DOHH2 (cell line): ENCODE data around the gene SLC35A2.

Experiments
- H3F3A ChIP-seq: fragments of 200-600 bp; sonication (generic), shearing (Covaris generic); 2 replicates; pipeline ENCODE4 v1.6.0; 2016; ENCODE audit warnings: antibody characterized with exemption, mild to moderate bottlenecking; ENCODE audit not compliant: control insufficient read depth, insufficient read depth
- H3K27ac ChIP-seq: fragments of 200-600 bp; sonication (generic); 2 replicates; pipeline ENCODE4 v1.5.1; 2014; ENCODE audit warnings: low read depth, mild to moderate bottlenecking, low read length, moderate library complexity
- H3K27me3 ChIP-seq: fragments of 200-600 bp; sonication (generic); 2 replicates; pipeline ENCODE4 v1.6.1; 2014; ENCODE audit warnings: mild to moderate bottlenecking, low read length, mixed read lengths; ENCODE audit not compliant: control insufficient read depth
- H3K36me3 ChIP-seq: fragments of 200-600 bp; sonication (generic); 2 replicates; pipeline ENCODE4 v1.6.1; 2014; ENCODE audit warnings: mild to moderate bottlenecking, low read length, moderate library complexity, mixed read lengths; ENCODE audit not compliant: control insufficient read depth
- H3K4me1 ChIP-seq: fragments of 200-600 bp; sonication (generic); 2 replicates; pipeline ENCODE4 v1.6.1; 2014; ENCODE audit warnings: mild to moderate bottlenecking, low read length, mixed read lengths; ENCODE audit not compliant: control insufficient read depth
- H3K4me2 ChIP-seq: fragments of 200-600 bp; sonication (generic); 2 replicates; pipeline ENCODE4 v1.6.0; 2014; ENCODE audit warnings: mild to moderate bottlenecking, low read length, moderate library complexity
- H3K4me3 ChIP-seq: fragments of 200-600 bp; sonication (generic); 2 replicates; pipeline ENCODE4 v1.5.1; 2014; ENCODE audit warnings: mild to moderate bottlenecking, low read length, mixed read lengths
- H3K79me2 ChIP-seq: fragments of 200-600 bp; sonication (generic); 2 replicates; pipeline ENCODE4 v1.6.1; 2014; ENCODE audit warnings: mild to moderate bottlenecking, low read length, mixed read lengths; ENCODE audit not compliant: control insufficient read depth
- H3K9me2 ChIP-seq: fragments of 200-600 bp; sonication (generic); replicated peaks from 2 replicates; pipeline ENCODE4 v1.6.1; 2014; ENCODE audit warnings: mild to moderate bottlenecking, low read length, mixed read lengths; ENCODE audit not compliant: control insufficient read depth
- H3K9me3 ChIP-seq: fragments of 200-600 bp; sonication (generic); 2 replicates; pipeline ENCODE4 v1.6.1; 2014; ENCODE audit warnings: antibody characterized with exemption, low read length, mixed read lengths; ENCODE audit not compliant: control insufficient read depth, insufficient read depth
- H4K20me1 ChIP-seq: fragments of 200-600 bp; sonication (generic); 2 replicates; pipeline ENCODE4 v1.6.0; 2014; ENCODE audit warnings: low read depth, mild to moderate bottlenecking, antibody characterized with exemption, low read length, moderate library complexity; ENCODE audit not compliant: control insufficient read depth, insufficient read depth
- EZH2phosphoT487 ChIP-seq: fragments of 200-600 bp; sonication (generic); IDR thresholded peaks from 2 replicates; pipeline ENCODE4 v1.6.1; 2017; ENCODE audit warnings: borderline replicate concordance, mild to moderate bottlenecking, antibody characterized with exemption, low read length, moderate library complexity, mixed read lengths
- TF ChIP-seq, protein P1 (sequence below): fragments of 200-600 bp; sonication (generic); IDR thresholded peaks from one replicate; pipeline ENCODE4 v1.5.1; 2014; ENCODE audit warnings: antibody characterized with exemption, mild to moderate bottlenecking, low read depth, low read length; ENCODE audit not compliant: poor library complexity, severe bottlenecking

Gene SLC35A2

DNA sequence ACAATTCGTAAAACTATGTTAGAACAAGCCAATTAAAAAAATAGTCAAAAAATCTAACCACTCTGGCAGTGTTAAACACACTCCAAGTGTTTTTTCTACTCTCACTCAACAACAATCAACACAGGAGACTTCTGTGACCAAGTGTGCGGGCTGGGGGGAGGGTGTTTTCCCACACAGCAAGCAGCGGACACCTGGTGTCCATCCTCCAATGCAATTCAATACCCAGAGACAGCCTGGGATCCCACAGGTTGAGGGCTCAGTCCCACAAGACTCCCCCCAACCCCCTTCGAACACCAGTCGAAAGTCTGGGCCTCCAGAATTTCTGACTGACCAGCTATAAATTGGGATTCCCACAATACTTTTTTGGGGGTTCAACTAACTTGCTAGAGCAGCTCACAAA is 15.7 kb upstream of the SLC35A2 start:
- Histone ChIP-seq H3K9me3 (no peaks in the 10 kb centered on the region), H4K20me1 (no peaks in the 10 kb centered on the region), H3K27ac (no peak overlapping the region), H3F3A (no peaks in the 10 kb centered on the region), H3K79me2 (peaks cover 9% of the 10 kb centered on the region; the same call in 1 of the 2 replicates), H3K4me3 (no peak overlapping the region), H3K4me2 (no peak overlapping the region), H3K36me3 (peaks cover 26% of the 10 kb centered on the region), H3K27me3 (no peaks in the 10 kb centered on the region), H3K4me1 (peaks cover 15% of the 10 kb centered on the region), H3K9me2 (no peaks in the 10 kb centered on the region)
- TF ChIP-seq EZH2phosphoT487, result no peak
- TF ChIP-seq, protein P1, sequence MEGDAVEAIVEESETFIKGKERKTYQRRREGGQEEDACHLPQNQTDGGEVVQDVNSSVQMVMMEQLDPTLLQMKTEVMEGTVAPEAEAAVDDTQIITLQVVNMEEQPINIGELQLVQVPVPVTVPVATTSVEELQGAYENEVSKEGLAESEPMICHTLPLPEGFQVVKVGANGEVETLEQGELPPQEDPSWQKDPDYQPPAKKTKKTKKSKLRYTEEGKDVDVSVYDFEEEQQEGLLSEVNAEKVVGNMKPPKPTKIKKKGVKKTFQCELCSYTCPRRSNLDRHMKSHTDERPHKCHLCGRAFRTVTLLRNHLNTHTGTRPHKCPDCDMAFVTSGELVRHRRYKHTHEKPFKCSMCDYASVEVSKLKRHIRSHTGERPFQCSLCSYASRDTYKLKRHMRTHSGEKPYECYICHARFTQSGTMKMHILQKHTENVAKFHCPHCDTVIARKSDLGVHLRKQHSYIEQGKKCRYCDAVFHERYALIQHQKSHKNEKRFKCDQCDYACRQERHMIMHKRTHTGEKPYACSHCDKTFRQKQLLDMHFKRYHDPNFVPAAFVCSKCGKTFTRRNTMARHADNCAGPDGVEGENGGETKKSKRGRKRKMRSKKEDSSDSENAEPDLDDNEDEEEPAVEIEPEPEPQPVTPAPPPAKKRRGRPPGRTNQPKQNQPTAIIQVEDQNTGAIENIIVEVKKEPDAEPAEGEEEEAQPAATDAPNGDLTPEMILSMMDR, result no peak

GRCh38 chrX:48924270-48924669 is 12.8 kb upstream of the SLC35A2 start:
- peaks cover 32% of the 10 kb centered on the region for H3K4me1 ChIP-seq
- H3K9me2 ChIP-seq, result no peaks in the 10 kb centered on the region
- no peaks in the 10 kb centered on the region for H3K27me3 ChIP-seq
- H4K20me1 ChIP-seq, result no peaks in the 10 kb centered on the region
- no peak overlapping the region for H3K4me3 ChIP-seq
- peaks cover 9% of the 10 kb centered on the region; the same call in 1 of the 2 replicates for H3K79me2 ChIP-seq
- peaks cover 10% of the 10 kb centered on the region for H3F3A ChIP-seq
- no peak overlapping the region for H3K27ac ChIP-seq
- H3K36me3 ChIP-seq, result peaks cover 26% of the 10 kb centered on the region
- no peaks in the 10 kb centered on the region for H3K9me3 ChIP-seq
- H3K4me2 ChIP-seq, result no peak overlapping the region
- no peak for TF ChIP-seq EZH2phosphoT487
- TF ChIP-seq, protein P1, result no peak

GRCh38 chrX:48923771-48924170 is 12.3 kb upstream of the SLC35A2 start:
- Histone ChIP-seq H3F3A (peaks cover 10% of the 10 kb centered on the region), H3K27me3 (no peaks in the 10 kb centered on the region), H3K36me3 (peaks cover 28% of the 10 kb centered on the region), H3K79me2 (peaks cover 9% of the 10 kb centered on the region), H3K4me1 (peaks cover 33% of the 10 kb centered on the region), H4K20me1 (no peaks in the 10 kb centered on the region), H3K4me3 (no peak overlapping the region), H3K9me2 (no peaks in the 10 kb centered on the region), H3K9me3 (no peaks in the 10 kb centered on the region), H3K27ac (no peak overlapping the region), H3K4me2 (no peak overlapping the region)
- no peak for TF ChIP-seq EZH2phosphoT487
- TF ChIP-seq, protein P1, result no peak
